ENCODE measurements around the gene INSIG1. TPM values are rescaled to one million over a fixed set of nuclear protein-coding genes. Genes with fewer than 3 reads are reported as not detected.

INSIG1 gene
- total and polyA plus RNA-seq, 2 of the 4 experiments (the other 2 are of a cell fraction): 19.0 to 26.0 TPM

DNA sequence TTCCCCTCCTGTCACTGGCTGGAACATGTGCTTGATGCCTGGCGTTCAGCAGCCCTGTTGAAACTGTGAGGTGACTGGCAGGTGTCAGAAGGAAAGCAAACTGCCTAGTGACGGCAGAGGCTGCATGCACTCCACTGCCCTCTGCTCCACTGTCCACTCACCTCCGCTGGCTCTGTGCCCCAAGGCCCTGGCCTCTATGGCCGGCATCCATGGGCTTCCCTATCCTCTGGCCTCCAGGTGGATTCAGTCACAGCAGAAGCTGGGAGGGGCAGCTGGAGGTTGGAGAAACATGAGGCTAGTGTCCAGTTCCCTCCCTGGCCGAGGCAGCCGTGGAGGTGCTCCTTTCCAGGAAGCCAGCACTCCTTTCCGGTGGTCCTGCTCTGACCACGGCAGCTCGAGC is 31.2 kb upstream of the INSIG1 start:
- no peak for ATAC-seq (ENCODE audit: low read depth)
- CTCF ChIA-PET: no interaction called here
- dilution Hi-C loops (cut with HindIII; ENCODE audit: low sequenced_read_pairs, unreplicated experiment): no loop called here

More for the DNA sequence above, 31.2 kb upstream of the INSIG1 start:
- POLR2A ChIA-PET (ENCODE audit: unreplicated experiment): no interaction called here
- Histone ChIP-seq H2AFZ (replicated peaks; ENCODE audit: low read length, poor library complexity) (no peak overlapping the region), H3K4me3 (ENCODE audit: insufficient read depth, low read depth, low read length) (no peak overlapping the region), H3K9me1 (ENCODE audit: insufficient read depth, low read length) (peaks cover 3% of the 10 kb centered on the region; the same call in 1 of the 2 replicates), H3K56ac (ENCODE audit: extremely low read depth, insufficient read depth, low read length) (no peak overlapping the region), H3K23ac (ENCODE audit: low read depth, low read length) (no peak overlapping the region), H3K4me2 (ENCODE audit: low read depth, low read length) (no peak overlapping the region), H3K36me3 (ENCODE audit: control insufficient read depth, insufficient read depth, low read length) (no peaks in the 10 kb centered on the region), H2BK15ac (ENCODE audit: low read depth, low read length) (no peak overlapping the region), H2BK120ac (ENCODE audit: low read depth, low read length) (no peak overlapping the region), H3K27me3 (ENCODE audit: control insufficient read depth, insufficient read depth, low read length) (peaks cover 3% of the 10 kb centered on the region; the same call in 1 of the 2 replicates), H4K91ac (ENCODE audit: insufficient read depth, low read depth, low read length) (no peak overlapping the region), H3K9ac (ENCODE audit: low read depth, low read length) (no peak overlapping the region), H3K79me1 (ENCODE audit: low read depth in 1 of 2, low read length in 2 of 2) (no peaks in the 10 kb centered on the region), H2BK5ac (ENCODE audit: low read depth, low read length, poor library complexity, severe bottlenecking) (no peak overlapping the region), H3K18ac (ENCODE audit: low read depth, low read length) (no peak overlapping the region), H3K4me1 (ENCODE audit: control insufficient read depth, insufficient read depth, low read length) (no peaks in the 10 kb centered on the region; the same call in 1 of the 2 replicates), H2AK9ac (replicated peaks; ENCODE audit: low read depth, low read length, poor library complexity) (no peak overlapping the region), H3K4ac (ENCODE audit: low read depth, low read length) (no peak overlapping the region), H3K27ac (ENCODE audit: insufficient read depth, low read length) (no peak overlapping the region), H3K9me3 (ENCODE audit: control insufficient read depth, insufficient read depth, low read length) (no peaks in the 10 kb centered on the region), H3K14ac (replicated peaks; ENCODE audit: low read depth, low read length) (no peak overlapping the region), H4K8ac (ENCODE audit: low read depth in 2 of 2, low read length in 2 of 2) (no peak overlapping the region), H2AK5ac (ENCODE audit: low read depth, low read length) (no peak overlapping the region), H2BK20ac (ENCODE audit: low read depth, low read length) (no peak overlapping the region), H4K5ac (ENCODE audit: low read depth, low read length) (no peak overlapping the region), H4K20me1 (ENCODE audit: insufficient read depth, low read length) (no peaks in the 10 kb centered on the region)
- in situ Hi-C loops (cut with MboI; ENCODE audit: low sequenced_read_pairs) (no loop called here), intact Hi-C loops (cut with micrococcal nuclease) (no loop called here)
- TF ChIP-seq CEBPB (IDR thresholded peaks at IDR 0.05; ENCODE audit: low read depth, low read length) (no peak), RAD21 (IDR thresholded peaks at IDR 0.05; ENCODE audit: low read length) (no peak), MXI1 (IDR thresholded peaks at IDR 0.05; ENCODE audit: borderline replicate concordance, low read depth, low read length) (no peak), RCOR1 (IDR thresholded peaks at IDR 0.05; ENCODE audit: insufficient replicate concordance, low read length) (no peak), POLR2A (IDR thresholded peaks at IDR 0.05; ENCODE audit: low read depth, low read length) (no peak), MAFK (IDR thresholded peaks at IDR 0.05; ENCODE audit: low read depth, low read length) (no peak), RFX5 (IDR thresholded peaks at IDR 0.05; ENCODE audit: low read depth, low read length) (no peak), NFE2L2 (IDR thresholded peaks at IDR 0.05; ENCODE audit: low read depth, low read length) (no peak), MAZ (IDR thresholded peaks at IDR 0.05; ENCODE audit: borderline replicate concordance, low read depth, low read length) (no peak), SMC3 (IDR thresholded peaks at IDR 0.05; ENCODE audit: low read depth, low read length) (no peak), CHD1 (IDR thresholded peaks at IDR 0.05; ENCODE audit: low read depth, low read length) (no peak), BHLHE40 (IDR thresholded peaks at IDR 0.05; ENCODE audit: low read depth, low read length) (no peak), FOS (IDR thresholded peaks at IDR 0.05; ENCODE audit: low read depth, low read length) (no peak)
- TF ChIP-seq, protein P1, sequence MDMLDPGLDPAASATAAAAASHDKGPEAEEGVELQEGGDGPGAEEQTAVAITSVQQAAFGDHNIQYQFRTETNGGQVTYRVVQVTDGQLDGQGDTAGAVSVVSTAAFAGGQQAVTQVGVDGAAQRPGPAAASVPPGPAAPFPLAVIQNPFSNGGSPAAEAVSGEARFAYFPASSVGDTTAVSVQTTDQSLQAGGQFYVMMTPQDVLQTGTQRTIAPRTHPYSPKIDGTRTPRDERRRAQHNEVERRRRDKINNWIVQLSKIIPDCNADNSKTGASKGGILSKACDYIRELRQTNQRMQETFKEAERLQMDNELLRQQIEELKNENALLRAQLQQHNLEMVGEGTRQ (IDR thresholded peaks at IDR 0.05; ENCODE audit: low read depth, low read length): no peak
- TF ChIP-seq, protein P2, sequence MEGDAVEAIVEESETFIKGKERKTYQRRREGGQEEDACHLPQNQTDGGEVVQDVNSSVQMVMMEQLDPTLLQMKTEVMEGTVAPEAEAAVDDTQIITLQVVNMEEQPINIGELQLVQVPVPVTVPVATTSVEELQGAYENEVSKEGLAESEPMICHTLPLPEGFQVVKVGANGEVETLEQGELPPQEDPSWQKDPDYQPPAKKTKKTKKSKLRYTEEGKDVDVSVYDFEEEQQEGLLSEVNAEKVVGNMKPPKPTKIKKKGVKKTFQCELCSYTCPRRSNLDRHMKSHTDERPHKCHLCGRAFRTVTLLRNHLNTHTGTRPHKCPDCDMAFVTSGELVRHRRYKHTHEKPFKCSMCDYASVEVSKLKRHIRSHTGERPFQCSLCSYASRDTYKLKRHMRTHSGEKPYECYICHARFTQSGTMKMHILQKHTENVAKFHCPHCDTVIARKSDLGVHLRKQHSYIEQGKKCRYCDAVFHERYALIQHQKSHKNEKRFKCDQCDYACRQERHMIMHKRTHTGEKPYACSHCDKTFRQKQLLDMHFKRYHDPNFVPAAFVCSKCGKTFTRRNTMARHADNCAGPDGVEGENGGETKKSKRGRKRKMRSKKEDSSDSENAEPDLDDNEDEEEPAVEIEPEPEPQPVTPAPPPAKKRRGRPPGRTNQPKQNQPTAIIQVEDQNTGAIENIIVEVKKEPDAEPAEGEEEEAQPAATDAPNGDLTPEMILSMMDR (conservative IDR thresholded peaks at IDR 0.05; ENCODE audit: low read depth, low read length): no peak
- TF ChIP-seq, protein P3, sequence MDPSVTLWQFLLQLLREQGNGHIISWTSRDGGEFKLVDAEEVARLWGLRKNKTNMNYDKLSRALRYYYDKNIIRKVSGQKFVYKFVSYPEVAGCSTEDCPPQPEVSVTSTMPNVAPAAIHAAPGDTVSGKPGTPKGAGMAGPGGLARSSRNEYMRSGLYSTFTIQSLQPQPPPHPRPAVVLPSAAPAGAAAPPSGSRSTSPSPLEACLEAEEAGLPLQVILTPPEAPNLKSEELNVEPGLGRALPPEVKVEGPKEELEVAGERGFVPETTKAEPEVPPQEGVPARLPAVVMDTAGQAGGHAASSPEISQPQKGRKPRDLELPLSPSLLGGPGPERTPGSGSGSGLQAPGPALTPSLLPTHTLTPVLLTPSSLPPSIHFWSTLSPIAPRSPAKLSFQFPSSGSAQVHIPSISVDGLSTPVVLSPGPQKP (IDR thresholded peaks at IDR 0.05; ENCODE audit: borderline replicate concordance, low read depth, low read length): no peak
- DNase-seq: no peak
- 50% methylated on average over 2 of the region's 9 CpGs; no CpG with 5 or more reads in 1 of the 2 experiments for WGBS, 2 experiments (ENCODE audit: extremely low coverage in 2 of 2, insufficient read length in 1 of 2)
- no TSS peak for BruUV-seq (replicated peaks)

All from IMR-90 (cell line).